Tongue (tissue), 2 donors: ENCODE data around the gene ZDHHC1. TPM values are rescaled to one million over a fixed set of nuclear protein-coding genes. Genes with fewer than 3 reads are reported as not detected.

Experiments
- DNase-seq: peaks from one replicate; pipeline ENCODE4 v3.0.0-alpha.2; 2015
- total RNA-seq: library from RNA; depleted of rRNA; stranded (reverse); fragments of >200 nt; gene quantifications from one replicate; pipeline ENCODE4 v1.2.3, GENCODE V29; 2014

ZDHHC1 gene
- 14.2 TPM for total RNA-seq

GRCh38 chr16:67415872-67416793 lies at the start of gene ZDHHC1:
TSS of gene ZDHHC1 (minus strand) at chr16:67416477. CDS start at chr16:67407775, 8,702 bp downstream.
- peak; percentile 87 for DNase-seq

GRCh38 chr16:67464565-67464964 lies 48.3 kb upstream of the ZDHHC1 start:
- DNase-seq = no peak

GRCh38 chr16:67463691-67464090 lies 47.4 kb upstream of the ZDHHC1 start:
- no peak for DNase-seq

- no peak for DNase-seq
Measured at GRCh38 chr16:67463059-67463458, 46.8 kb upstream of the ZDHHC1 start.

- no peak for DNase-seq
Measured at GRCh38 chr16:67462279-67462655, 46.0 kb upstream of the ZDHHC1 start.

- DNase-seq = no peak
Measured at GRCh38 chr16:67461600-67462278, 45.5 kb upstream of the ZDHHC1 start.

GRCh38 chr16:67460961-67461360 lies 44.7 kb upstream of the ZDHHC1 start:
- no peak for DNase-seq

- peak; percentile 54 for DNase-seq
Measured at GRCh38 chr16:67460168-67460567, 43.9 kb upstream of the ZDHHC1 start.

- no peak for DNase-seq
Measured at GRCh38 chr16:67459861-67460150, 43.5 kb upstream of the ZDHHC1 start.

- peak; percentile 92 for DNase-seq
Measured at GRCh38 chr16:67459066-67459860, 43.0 kb upstream of the ZDHHC1 start.

- DNase-seq = no peak
Measured at GRCh38 chr16:67458121-67458641, 41.9 kb upstream of the ZDHHC1 start.

GRCh38 chr16:67457611-67458010 lies 41.3 kb upstream of the ZDHHC1 start:
- no peak for DNase-seq

GRCh38 chr16:67456391-67457081 lies 40.3 kb upstream of the ZDHHC1 start:
- DNase-seq = peak; percentile 62

GRCh38 chr16:67454852-67455251 lies 38.6 kb upstream of the ZDHHC1 start:
- DNase-seq = no peak

GRCh38 chr16:67454104-67454503 lies 37.8 kb upstream of the ZDHHC1 start:
- no peak for DNase-seq

GRCh38 chr16:67451704-67452435 lies 35.6 kb upstream of the ZDHHC1 start:
- peak; percentile 69 for DNase-seq

- peak; percentile 64 for DNase-seq
Measured at GRCh38 chr16:67451061-67451703, 34.9 kb upstream of the ZDHHC1 start.

GRCh38 chr16:67449739-67450138 lies 33.5 kb upstream of the ZDHHC1 start:
- DNase-seq = no peak

- peak; percentile 85 for DNase-seq
Measured at GRCh38 chr16:67449336-67449735, 33.1 kb upstream of the ZDHHC1 start.

GRCh38 chr16:67448580-67448979 lies 32.3 kb upstream of the ZDHHC1 start:
- DNase-seq = no peak
